ENCODE data around the gene ITGAL.

The ITGAL gene

GRCh38 chr16:30510376-30510938 lies 37.9 kb downstream of the ITGAL start:
- TF ChIP-seq CTCF (IDR thresholded peaks at IDR 0.05; ENCODE audit: insufficient read depth, low read depth, low read length, missing control alignments), result no peak
- DNase-seq (ENCODE audit: low read depth), result no peak
- no peak overlapping the region for H3K4me3 ChIP-seq (ENCODE audit: low read length)

- DNase-seq (ENCODE audit: low read depth), result no peak
- no peak for TF ChIP-seq CTCF (IDR thresholded peaks at IDR 0.05; ENCODE audit: insufficient read depth, low read depth, low read length, missing control alignments)
- no peak overlapping the region for H3K4me3 ChIP-seq (ENCODE audit: low read length)
These were observed 39.0 kb downstream of the ITGAL start for GRCh38 chr16:30511509-30511908.

- no peak for DNase-seq (ENCODE audit: low read depth)
- H3K4me3 ChIP-seq (ENCODE audit: low read length), result no peak overlapping the region
- TF ChIP-seq CTCF (IDR thresholded peaks at IDR 0.05; ENCODE audit: insufficient read depth, low read depth, low read length, missing control alignments), result no peak
These were observed 42.7 kb downstream of the ITGAL start for GRCh38 chr16:30515275-30515674.

GRCh38 chr16:30518552-30518951 lies 46.0 kb downstream of the ITGAL start:
- TF ChIP-seq CTCF (IDR thresholded peaks at IDR 0.05; ENCODE audit: insufficient read depth, low read depth, low read length, missing control alignments), result no peak
- H3K4me3 ChIP-seq (ENCODE audit: low read length), result no peak overlapping the region
- DNase-seq (ENCODE audit: low read depth), result no peak

- TF ChIP-seq CTCF (IDR thresholded peaks at IDR 0.05; ENCODE audit: insufficient read depth, low read depth, low read length, missing control alignments), result no peak
- no peak overlapping the region for H3K4me3 ChIP-seq (ENCODE audit: low read length)
- no peak for DNase-seq (ENCODE audit: low read depth)
These were observed 46.8 kb downstream of the ITGAL start for GRCh38 chr16:30519120-30520049.

GRCh38 chr16:30521476-30521872 lies 48.9 kb downstream of the ITGAL start:
- no peak for TF ChIP-seq CTCF (IDR thresholded peaks at IDR 0.05; ENCODE audit: insufficient read depth, low read depth, low read length, missing control alignments)
- DNase-seq (ENCODE audit: low read depth), result no peak
- no peak overlapping the region for H3K4me3 ChIP-seq (ENCODE audit: low read length)

All from epithelial cell of esophagus (primary cell).